OCI-LY1 (cell line): ENCODE data around the gene ATF2.

Experiments used
- EZH2 ChIP-seq: fragments of 200-600 bp; sonication (generic), shearing (Covaris generic); IDR thresholded peaks from 2 replicates; pipeline ENCODE4 v1.8.0; 2017; ENCODE audit warnings: borderline replicate concordance, mixed run types, mild to moderate bottlenecking, antibody characterized with exemption, low read length, moderate library complexity, mixed read lengths
- TF ChIP-seq, protein P1 (sequence below): fragments of 200-600 bp; sonication (generic), shearing (Covaris generic); IDR thresholded peaks from 2 replicates; pipeline ENCODE4 v1.5.1; 2017; ENCODE audit warnings: mild to moderate bottlenecking, antibody characterized with exemption, low read length, moderate library complexity, mixed read lengths

DNA sequence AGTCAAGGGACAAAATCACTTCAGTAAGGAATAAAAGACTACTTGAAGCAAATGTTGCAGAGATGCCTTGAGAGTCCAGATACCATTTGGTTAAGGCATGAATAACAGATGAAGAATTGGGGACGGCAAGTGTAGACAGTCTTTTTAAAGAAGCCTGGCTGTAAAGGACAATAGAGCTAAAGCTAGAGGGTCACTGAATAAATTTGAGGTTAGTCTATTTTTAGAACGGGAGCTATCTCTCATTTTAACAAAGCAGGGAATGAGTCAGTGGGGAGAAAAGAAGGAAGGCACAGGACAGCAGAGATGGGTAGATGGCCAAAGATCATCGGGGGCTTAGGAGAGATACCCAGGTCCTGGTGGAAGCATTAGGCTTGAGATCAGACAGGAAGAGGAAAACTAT lies 132.2 kb downstream of the ATF2 start:
- TF ChIP-seq, protein P1, sequence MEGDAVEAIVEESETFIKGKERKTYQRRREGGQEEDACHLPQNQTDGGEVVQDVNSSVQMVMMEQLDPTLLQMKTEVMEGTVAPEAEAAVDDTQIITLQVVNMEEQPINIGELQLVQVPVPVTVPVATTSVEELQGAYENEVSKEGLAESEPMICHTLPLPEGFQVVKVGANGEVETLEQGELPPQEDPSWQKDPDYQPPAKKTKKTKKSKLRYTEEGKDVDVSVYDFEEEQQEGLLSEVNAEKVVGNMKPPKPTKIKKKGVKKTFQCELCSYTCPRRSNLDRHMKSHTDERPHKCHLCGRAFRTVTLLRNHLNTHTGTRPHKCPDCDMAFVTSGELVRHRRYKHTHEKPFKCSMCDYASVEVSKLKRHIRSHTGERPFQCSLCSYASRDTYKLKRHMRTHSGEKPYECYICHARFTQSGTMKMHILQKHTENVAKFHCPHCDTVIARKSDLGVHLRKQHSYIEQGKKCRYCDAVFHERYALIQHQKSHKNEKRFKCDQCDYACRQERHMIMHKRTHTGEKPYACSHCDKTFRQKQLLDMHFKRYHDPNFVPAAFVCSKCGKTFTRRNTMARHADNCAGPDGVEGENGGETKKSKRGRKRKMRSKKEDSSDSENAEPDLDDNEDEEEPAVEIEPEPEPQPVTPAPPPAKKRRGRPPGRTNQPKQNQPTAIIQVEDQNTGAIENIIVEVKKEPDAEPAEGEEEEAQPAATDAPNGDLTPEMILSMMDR: no peak
- no peak for TF ChIP-seq EZH2
